H9 (cell line): ENCODE results near the gene EGFL6. TPM values are rescaled to one million over a fixed set of nuclear protein-coding genes. Genes with fewer than 3 reads are reported as not detected.

Experiments
- DNase-seq: peaks from one replicate; pipeline ENCODE4 v3.0.0-alpha.2; 2017
- H2AFZ ChIP-seq: one replicate; pipeline ENCODE4 v1.6.1; 2013; ENCODE audit warnings: mild to moderate bottlenecking, low read length, control low read depth, moderate library complexity
- H2AK5ac ChIP-seq: 2 replicates; pipeline ENCODE4 v1.6.1; 2013; ENCODE audit warnings: low read length, control low read depth, mixed read lengths; ENCODE audit not compliant: insufficient read length
- H2BK120ac ChIP-seq: one replicate; pipeline ENCODE4 v1.6.1; 2013; ENCODE audit warnings: low read depth, mild to moderate bottlenecking, low read length, control low read depth, inconsistent platforms; ENCODE audit not compliant: poor library complexity, severe bottlenecking
- H2BK12ac ChIP-seq: 2 replicates; pipeline ENCODE4 v1.6.1; 2013; ENCODE audit warnings: low read length, control low read depth, mixed read lengths, low read depth; ENCODE audit not compliant: insufficient read length
- H2BK15ac ChIP-seq: 2 replicates; pipeline ENCODE4 v1.6.1; 2013; ENCODE audit warnings: low read depth, low read length, control low read depth
- H2BK20ac ChIP-seq: one replicate; pipeline ENCODE4 v1.6.1; 2013; ENCODE audit warnings: low read depth, mild to moderate bottlenecking, low read length, control low read depth, inconsistent platforms; ENCODE audit not compliant: poor library complexity, severe bottlenecking
- H2BK5ac ChIP-seq: 2 replicates; pipeline ENCODE4 v1.6.1; 2013; ENCODE audit warnings: low read length, control low read depth, mixed read lengths; ENCODE audit not compliant: insufficient read length
- H3K14ac ChIP-seq: 2 replicates; pipeline ENCODE4 v1.6.1; 2013; ENCODE audit warnings: low read length, control low read depth; ENCODE audit not compliant: insufficient read depth
- H3K18ac ChIP-seq: 2 replicates; pipeline ENCODE4 v1.6.1; 2013; ENCODE audit warnings: low read depth, mild to moderate bottlenecking, mixed read lengths, low read length, control low read depth; ENCODE audit not compliant: insufficient read length
- H3K23ac ChIP-seq: 2 replicates; pipeline ENCODE4 v1.6.1; 2013; ENCODE audit warnings: low read length, control low read depth, mixed read lengths, low read depth; ENCODE audit not compliant: insufficient read length
- H3K23me2 ChIP-seq: 2 replicates; pipeline ENCODE4 v1.6.1; 2013; ENCODE audit warnings: low read depth, mild to moderate bottlenecking, mixed read lengths, low read length, control low read depth; ENCODE audit not compliant: insufficient read length, poor library complexity, severe bottlenecking
- H3K27ac ChIP-seq: 2 replicates; pipeline ENCODE4 v1.5.1; 2013; ENCODE audit warnings: low read length, control low read depth, mixed read lengths, low read depth; ENCODE audit not compliant: insufficient read length
- H3K27me3 ChIP-seq: 2 replicates; pipeline ENCODE4 v1.6.1; 2013; ENCODE audit warnings: low read length, control low read depth, inconsistent platforms; ENCODE audit not compliant: insufficient read depth
- H3K4ac ChIP-seq: 2 replicates; pipeline ENCODE4 v1.6.1; 2013; ENCODE audit warnings: low read depth, mild to moderate bottlenecking, control low read depth, inconsistent platforms, low read length, moderate library complexity
- H3K4me1 ChIP-seq: 2 replicates; pipeline ENCODE4 v1.6.1; 2013; ENCODE audit warnings: low read length, control low read depth, inconsistent platforms; ENCODE audit not compliant: insufficient read depth
- H3K4me2 ChIP-seq: 2 replicates; pipeline ENCODE4 v1.6.1; 2013; ENCODE audit warnings: low read length, control low read depth, mixed read lengths; ENCODE audit not compliant: insufficient read length, insufficient read depth
- H3K56ac ChIP-seq: 2 replicates; pipeline ENCODE4 v1.6.1; 2013; ENCODE audit warnings: low read depth, mild to moderate bottlenecking, mixed read lengths, low read length, control low read depth; ENCODE audit not compliant: insufficient read length
- H3K79me1 ChIP-seq: 2 replicates; pipeline ENCODE4 v1.6.1; 2013; ENCODE audit warnings: low read depth, mild to moderate bottlenecking, moderate library complexity, low read length, control low read depth, inconsistent platforms; ENCODE audit not compliant: insufficient read depth, poor library complexity, severe bottlenecking
- H3K79me2 ChIP-seq: 2 replicates; pipeline ENCODE4 v1.6.1; 2013; ENCODE audit warnings: low read length, control low read depth, inconsistent platforms; ENCODE audit not compliant: insufficient read depth
- H3K9ac ChIP-seq: 2 replicates; pipeline ENCODE4 v1.6.1; 2013; ENCODE audit warnings: low read length, control low read depth, mixed read lengths; ENCODE audit not compliant: insufficient read length; ENCODE audit errors: extremely low read depth
- H3K9me3 ChIP-seq: one replicate; pipeline ENCODE4 v1.6.1; 2013; ENCODE audit warnings: low read depth, low read length, inconsistent platforms; ENCODE audit not compliant: control insufficient read depth
- H3T11ph ChIP-seq: one replicate; pipeline ENCODE4 v1.6.1; 2013; ENCODE audit warnings: mild to moderate bottlenecking, low read length, control low read depth, inconsistent platforms
- H4K20me1 ChIP-seq: one replicate; pipeline ENCODE4 v1.6.1; 2013; ENCODE audit not compliant: control insufficient read depth, insufficient read length, insufficient read depth
- H4K5ac ChIP-seq: 2 replicates; pipeline ENCODE4 v1.6.1; 2013; ENCODE audit warnings: low read depth, mild to moderate bottlenecking, mixed read lengths, low read length, control low read depth; ENCODE audit not compliant: insufficient read length
- H4K8ac ChIP-seq: replicated peaks from 2 replicates; pipeline ENCODE4 v1.6.1; 2013; ENCODE audit warnings: low read length, control low read depth, mixed read lengths, low read depth; ENCODE audit not compliant: insufficient read length
- H4K91ac ChIP-seq: 2 replicates; pipeline ENCODE4 v1.6.1; 2013; ENCODE audit warnings: low read depth, mild to moderate bottlenecking, moderate library complexity, mixed read lengths, low read length, control low read depth; ENCODE audit not compliant: insufficient read length
- H3K27ac Mint-ChIP-seq, 3 experiments: 2 replicates in 2 of 3; 3 replicates in 1 of 3; pipeline ENCODE4 v1.8.0; 2020 to 2021; ENCODE audit warnings: mixed read lengths in 3 of 3, mild to moderate bottlenecking in 1 of 3, moderate library complexity in 1 of 3
- H3K27me3 Mint-ChIP-seq: 2 replicates; pipeline ENCODE4 v1.8.0; 2021; ENCODE audit warnings: low read depth, mild to moderate bottlenecking, moderate library complexity, mixed read lengths
- H3K36me3 Mint-ChIP-seq, 3 experiments: 2 replicates in 2 of 3; 3 replicates in 1 of 3; pipeline ENCODE4 v1.8.0; 2020 to 2021; ENCODE audit warnings: low read depth in 3 of 3, mixed read lengths in 3 of 3; ENCODE audit not compliant: insufficient read depth in 1 of 3
- H3K4me1 Mint-ChIP-seq, 2 experiments: 2 replicates each; pipeline ENCODE4 v1.8.0; 2020; ENCODE audit warnings: mixed read lengths in 2 of 2
- H3K4me3 Mint-ChIP-seq, 2 experiments: 2 replicates in 1 of 2; 3 replicates in 1 of 2; pipeline ENCODE4 v1.8.0; 2020 to 2021; ENCODE audit warnings: mild to moderate bottlenecking in 2 of 2, mixed read lengths in 2 of 2, moderate library complexity in 1 of 2
- H3K9me3 Mint-ChIP-seq, 2 experiments: 2 replicates in 1 of 2; 3 replicates in 1 of 2; pipeline ENCODE4 v1.8.0; 2020; ENCODE audit warnings: mild to moderate bottlenecking in 2 of 2, mixed read lengths in 2 of 2, moderate library complexity in 1 of 2
- CTCF ChIP-seq: fragments of 200-600 bp; sonication (generic); conservative IDR thresholded peaks from 3 replicates; pipeline ENCODE4 v1.8.0; 2021; ENCODE audit warnings: antibody characterized with exemption, mild to moderate bottlenecking
- WGBS: extraction: QIAGEN DNeasy Blood & Tissue Kit; methylation state at CpG from one replicate; pipeline ENCODE4 v1.1.7; 2013; ENCODE audit warnings: missing lambda C conversion rate, low lambda C conversion rate, mixed read lengths; ENCODE audit not compliant: insufficient read length; ENCODE audit errors: extremely low coverage; 5-methylcytosine and 5-hydroxymethylcytosine counted together
- total RNA-seq: library from RNA; stranded (reverse); gene quantifications from 2 replicates; pipeline ENCODE4 v1.2.1, GENCODE V29; 2021

The EGFL6 gene
- total RNA-seq, 1 experiment from 2014 or later: 0.94 TPM

DNA sequence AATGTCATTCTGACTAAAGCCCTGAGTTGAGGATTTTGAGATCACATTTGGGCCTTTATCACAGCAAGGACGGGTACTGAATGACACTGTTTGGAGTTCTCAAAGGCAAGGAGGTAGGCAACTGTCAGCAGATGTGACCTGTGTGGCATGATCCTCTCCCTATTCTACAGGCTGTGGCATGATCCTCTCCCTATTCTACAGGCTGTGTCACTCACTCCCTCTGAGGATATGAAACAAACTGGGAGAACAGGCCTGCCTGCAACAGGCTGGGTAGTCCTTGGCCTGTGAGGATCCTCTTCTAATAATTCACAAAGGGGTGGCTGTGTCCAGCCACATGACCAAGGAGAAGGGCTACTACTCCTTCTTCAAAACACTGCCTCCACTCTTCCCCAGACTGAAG, 68.6 kb downstream of the EGFL6 start:
- H3K27ac Mint-ChIP-seq: no peak overlapping the region
- H3K9me3 Mint-ChIP-seq: peaks cover 51 to 53% of the 10 kb centered on the region in 2 experiments
- Histone ChIP-seq H2BK5ac (no peak overlapping the region), H4K5ac (no peak overlapping the region), H3T11ph (no peak overlapping the region), H3K23me2 (no peaks in the 10 kb centered on the region), H3K4me1 (no peaks in the 10 kb centered on the region), H3K4me2 (no peak overlapping the region), H4K20me1 (no peaks in the 10 kb centered on the region), H2BK20ac (no peak overlapping the region), H3K27ac (no peak overlapping the region), H2BK120ac (no peak overlapping the region), H3K14ac (no peak overlapping the region), H2BK12ac (no peak overlapping the region), H4K8ac (no peak overlapping the region), H3K23ac (no peak overlapping the region), H3K18ac (no peak overlapping the region), H4K91ac (no peak overlapping the region), H3K27me3 (no peaks in the 10 kb centered on the region), H3K9me3 (peaks cover 34% of the 10 kb centered on the region), H3K56ac (no peak overlapping the region), H3K9ac (no peak overlapping the region), H2AFZ (no peak overlapping the region), H3K79me1 (no peaks in the 10 kb centered on the region), H3K79me2 (no peaks in the 10 kb centered on the region), H2BK15ac (no peak overlapping the region), H3K4ac (no peak overlapping the region), H2AK5ac (no peak overlapping the region)
- H3K36me3 Mint-ChIP-seq: peaks cover 16 to 25% (median 24%) of the 10 kb centered on the region in 3 experiments
- H3K4me1 Mint-ChIP-seq: peaks cover 0 to 4% of the 10 kb centered on the region in 2 experiments; a peak in 1 of 4 replicates
- no peak for DNase-seq
- H3K27me3 Mint-ChIP-seq: peaks cover 5% of the 10 kb centered on the region
- no peak overlapping the region for H3K4me3 Mint-ChIP-seq
- WGBS: no CpG with 5 or more reads among the region's 1 CpG
- no peak for TF ChIP-seq CTCF
